WERI-Rb-1 (cell line): ENCODE data around the gene TRIM67.

Experiments used
- DNase-seq: peaks from one replicate; pipeline ENCODE4 v3.0.0-alpha.2; 2020
- H3K27ac ChIP-seq: fragments of 250-450 bp; sonication (Bioruptor Pico); 2 replicates; pipeline ENCODE4 v1.5.1; 2020; ENCODE audit warnings: mild to moderate bottlenecking, moderate library complexity
- H3K27me3 ChIP-seq: fragments of 250-450 bp; sonication (Bioruptor Pico); 2 replicates; pipeline ENCODE4 v1.5.1; 2021; ENCODE audit warnings: mild to moderate bottlenecking, low read depth, moderate library complexity; ENCODE audit not compliant: insufficient read depth, severe bottlenecking
- H3K36me3 ChIP-seq: fragments of 250-450 bp; sonication (Bioruptor Pico); 2 replicates; pipeline ENCODE4 v1.5.1; 2020; ENCODE audit warnings: mild to moderate bottlenecking, moderate library complexity
- H3K4me3 ChIP-seq: 2 replicates; pipeline ENCODE4 v1.5.1; 2011; ENCODE audit warnings: low read depth, mild to moderate bottlenecking, control low read depth, low read length
- H3K9me3 ChIP-seq: fragments of 250-450 bp; sonication (Bioruptor Pico); 2 replicates; pipeline ENCODE4 v1.5.1; 2021; ENCODE audit warnings: mild to moderate bottlenecking, moderate library complexity; ENCODE audit not compliant: severe bottlenecking
- TF ChIP-seq, protein P1 (sequence below): IDR thresholded peaks from 2 replicates; pipeline ENCODE4 v1.5.1; 2011; ENCODE audit warnings: low read depth, mild to moderate bottlenecking, control low read depth, inconsistent platforms, low read length

Gene TRIM67

DNA sequence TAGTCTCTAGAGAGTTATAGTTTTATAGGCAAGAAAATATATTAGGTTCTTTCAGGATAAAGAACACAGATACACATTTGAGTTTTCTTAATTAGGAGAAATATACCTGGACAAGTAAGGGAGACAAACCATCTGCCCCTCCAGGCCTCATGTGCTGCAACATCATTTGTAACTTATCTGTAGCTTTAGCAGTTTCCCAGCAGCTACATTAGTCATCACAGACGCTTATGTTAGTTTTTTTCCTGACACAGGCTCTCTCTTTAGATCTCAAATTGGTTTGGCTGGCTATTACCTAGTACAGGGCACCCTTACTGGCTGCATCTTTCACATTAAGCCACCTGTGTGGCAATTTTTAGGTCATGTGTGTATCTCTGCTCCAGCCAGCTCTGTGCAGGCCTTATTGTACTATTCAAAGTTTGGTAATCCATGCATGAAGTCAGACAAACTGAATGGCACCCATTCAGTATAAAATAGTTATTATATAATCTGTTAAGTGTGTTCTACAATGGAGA lies 105.0 kb downstream of the TRIM67 start:
- TF ChIP-seq, protein P1, sequence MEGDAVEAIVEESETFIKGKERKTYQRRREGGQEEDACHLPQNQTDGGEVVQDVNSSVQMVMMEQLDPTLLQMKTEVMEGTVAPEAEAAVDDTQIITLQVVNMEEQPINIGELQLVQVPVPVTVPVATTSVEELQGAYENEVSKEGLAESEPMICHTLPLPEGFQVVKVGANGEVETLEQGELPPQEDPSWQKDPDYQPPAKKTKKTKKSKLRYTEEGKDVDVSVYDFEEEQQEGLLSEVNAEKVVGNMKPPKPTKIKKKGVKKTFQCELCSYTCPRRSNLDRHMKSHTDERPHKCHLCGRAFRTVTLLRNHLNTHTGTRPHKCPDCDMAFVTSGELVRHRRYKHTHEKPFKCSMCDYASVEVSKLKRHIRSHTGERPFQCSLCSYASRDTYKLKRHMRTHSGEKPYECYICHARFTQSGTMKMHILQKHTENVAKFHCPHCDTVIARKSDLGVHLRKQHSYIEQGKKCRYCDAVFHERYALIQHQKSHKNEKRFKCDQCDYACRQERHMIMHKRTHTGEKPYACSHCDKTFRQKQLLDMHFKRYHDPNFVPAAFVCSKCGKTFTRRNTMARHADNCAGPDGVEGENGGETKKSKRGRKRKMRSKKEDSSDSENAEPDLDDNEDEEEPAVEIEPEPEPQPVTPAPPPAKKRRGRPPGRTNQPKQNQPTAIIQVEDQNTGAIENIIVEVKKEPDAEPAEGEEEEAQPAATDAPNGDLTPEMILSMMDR = no peak
- H3K27ac ChIP-seq = no peak overlapping the region
- no peaks in the 10 kb centered on the region for H3K27me3 ChIP-seq
- no peak for DNase-seq
- no peak overlapping the region for H3K4me3 ChIP-seq
- no peaks in the 10 kb centered on the region for H3K9me3 ChIP-seq
- H3K36me3 ChIP-seq = peaks cover 58% of the 10 kb centered on the region
